ENCODE data around the gene PNPLA8.
A peak's percentile ranks its signal among the peaks of the same experiment; 100 is the strongest.
"Not testable (repeated sequence)": the region's sequence is repeated elsewhere in the genome, so short reads cannot be mapped to it uniquely, and the experiment has no call there.

The PNPLA8 gene

GRCh38 chr7:108568801-108569380 is 43.0 kb upstream of the PNPLA8 start:
- peak overlapping the region; percentile 93 for H3K4me3 ChIP-seq (ENCODE audit: low read length)
- DNase-seq (ENCODE audit: low read depth), result no peak
- TF ChIP-seq CTCF (IDR thresholded peaks at IDR 0.05; ENCODE audit: insufficient read depth, low read depth, low read length, missing control alignments), result no peak

- DNase-seq (ENCODE audit: low read depth), result no peak
- no peak overlapping the region for H3K4me3 ChIP-seq (ENCODE audit: low read length)
- TF ChIP-seq CTCF (IDR thresholded peaks at IDR 0.05; ENCODE audit: insufficient read depth, low read depth, low read length, missing control alignments), result no peak
Observed at GRCh38 chr7:108565987-108566386, 40.1 kb upstream of the PNPLA8 start.

- no peak for DNase-seq (ENCODE audit: low read depth)
Observed at GRCh38 chr7:108561047-108561619, 35.2 kb upstream of the PNPLA8 start.

GRCh38 chr7:108559253-108559652 is 33.3 kb upstream of the PNPLA8 start:
- TF ChIP-seq CTCF (IDR thresholded peaks at IDR 0.05; ENCODE audit: insufficient read depth, low read depth, low read length, missing control alignments), result no peak

More at GRCh38 chr7:108561047-108561619, 35.2 kb upstream of the PNPLA8 start:
- no peak overlapping the region for H3K4me3 ChIP-seq (ENCODE audit: low read length)
- TF ChIP-seq CTCF (IDR thresholded peaks at IDR 0.05; ENCODE audit: insufficient read depth, low read depth, low read length, missing control alignments), result no peak

GRCh38 chr7:108557617-108558016 is 31.7 kb upstream of the PNPLA8 start:
- DNase-seq (ENCODE audit: low read depth), result no peak
- no peak for TF ChIP-seq CTCF (IDR thresholded peaks at IDR 0.05; ENCODE audit: insufficient read depth, low read depth, low read length, missing control alignments)
- H3K4me3 ChIP-seq (ENCODE audit: low read length), result no peak overlapping the region

More at GRCh38 chr7:108559253-108559652, 33.3 kb upstream of the PNPLA8 start:
- no peak for DNase-seq (ENCODE audit: low read depth)
- no peak overlapping the region for H3K4me3 ChIP-seq (ENCODE audit: low read length)

- no peak for DNase-seq (ENCODE audit: low read depth)
- no peak overlapping the region for H3K4me3 ChIP-seq (ENCODE audit: low read length)
- TF ChIP-seq CTCF (IDR thresholded peaks at IDR 0.05; ENCODE audit: insufficient read depth, low read depth, low read length, missing control alignments), result no peak
Observed at GRCh38 chr7:108557191-108557590, 31.3 kb upstream of the PNPLA8 start.

GRCh38 chr7:108556665-108557064 is 30.7 kb upstream of the PNPLA8 start:
- H3K4me3 ChIP-seq (ENCODE audit: low read length); DNase-seq (ENCODE audit: low read depth): not testable (repeated sequence)

- not testable (repeated sequence) for H3K4me3 ChIP-seq (ENCODE audit: low read length); DNase-seq (ENCODE audit: low read depth)
Observed at GRCh38 chr7:108548141-108548896, 22.4 kb upstream of the PNPLA8 start.
